ENCODE results near the gene TCEANC2. TPM values are rescaled to one million over a fixed set of nuclear protein-coding genes. Genes with fewer than 3 reads are reported as not detected.
A peak's percentile ranks its signal among the peaks of the same experiment; 100 is the strongest.

Gene TCEANC2
- total and polyA plus RNA-seq, 12 donors: 1.3 to 12.5 (median 5.6) TPM

DNA sequence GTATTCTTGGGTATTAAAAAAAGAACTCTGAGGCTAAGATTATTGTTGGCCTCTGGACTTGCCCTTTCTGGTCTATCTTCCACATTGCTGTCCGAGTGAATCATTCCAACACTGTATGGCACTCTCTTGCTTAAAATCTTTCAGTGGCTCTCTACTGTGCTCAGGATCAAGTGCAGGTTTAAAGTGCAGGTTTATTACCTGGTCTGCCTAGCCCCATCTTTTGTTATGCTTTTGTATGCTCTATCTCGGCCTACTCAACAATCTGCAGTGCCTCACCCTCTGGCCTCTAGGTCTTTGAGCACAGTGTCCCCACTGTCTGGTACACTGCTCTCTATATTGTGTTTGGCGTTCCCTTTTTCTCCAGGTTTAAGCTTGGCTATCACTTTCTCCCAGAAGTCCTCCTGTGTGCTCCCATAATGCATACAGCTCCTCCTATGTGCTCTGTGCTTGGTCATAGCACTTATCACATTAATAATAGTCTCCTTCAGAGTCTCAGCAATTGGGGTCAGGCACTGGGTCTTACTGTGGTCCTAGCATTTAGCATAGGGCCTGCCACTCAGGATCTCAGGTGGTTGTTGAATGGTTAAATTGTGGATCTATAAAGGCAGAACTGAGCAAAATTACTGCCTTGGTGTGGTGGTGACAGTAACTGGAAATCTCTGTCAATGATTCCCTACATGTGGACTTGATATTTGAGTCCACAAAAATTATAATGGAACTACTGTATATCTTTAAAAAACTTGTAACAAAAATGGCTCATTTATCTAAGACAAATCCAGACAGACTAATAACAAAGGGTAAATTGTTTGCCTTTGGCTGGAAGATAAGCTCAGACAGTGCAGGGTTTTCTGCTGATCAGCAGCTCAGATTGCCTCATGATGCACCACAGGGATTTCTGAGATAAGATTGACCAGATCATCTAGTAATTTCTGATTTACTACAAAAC lies 24.8 kb upstream of the TCEANC2 start:
- Histone ChIP-seq H3K4me1 (replicated peaks in 1 of 2) (peaks cover 0 to 4% of the 10 kb centered on the region in 2 donors), H3K9me3 (replicated peaks in 1 of 3) (no peaks in the 10 kb centered on the region), H3K27me3 (no peaks in the 10 kb centered on the region), H3K4me3 (no peak overlapping the region), H3K27ac (no peak overlapping the region), H3K36me3 (replicated peaks in 1 of 2) (peaks cover 0 to 36% of the 10 kb centered on the region in 2 donors)
- peak in 1 of 7 donors; percentile 13 for DNase-seq
- TF ChIP-seq POLR2A (IDR thresholded peaks at IDR 0.05): no peak
- TF ChIP-seq, protein P1, sequence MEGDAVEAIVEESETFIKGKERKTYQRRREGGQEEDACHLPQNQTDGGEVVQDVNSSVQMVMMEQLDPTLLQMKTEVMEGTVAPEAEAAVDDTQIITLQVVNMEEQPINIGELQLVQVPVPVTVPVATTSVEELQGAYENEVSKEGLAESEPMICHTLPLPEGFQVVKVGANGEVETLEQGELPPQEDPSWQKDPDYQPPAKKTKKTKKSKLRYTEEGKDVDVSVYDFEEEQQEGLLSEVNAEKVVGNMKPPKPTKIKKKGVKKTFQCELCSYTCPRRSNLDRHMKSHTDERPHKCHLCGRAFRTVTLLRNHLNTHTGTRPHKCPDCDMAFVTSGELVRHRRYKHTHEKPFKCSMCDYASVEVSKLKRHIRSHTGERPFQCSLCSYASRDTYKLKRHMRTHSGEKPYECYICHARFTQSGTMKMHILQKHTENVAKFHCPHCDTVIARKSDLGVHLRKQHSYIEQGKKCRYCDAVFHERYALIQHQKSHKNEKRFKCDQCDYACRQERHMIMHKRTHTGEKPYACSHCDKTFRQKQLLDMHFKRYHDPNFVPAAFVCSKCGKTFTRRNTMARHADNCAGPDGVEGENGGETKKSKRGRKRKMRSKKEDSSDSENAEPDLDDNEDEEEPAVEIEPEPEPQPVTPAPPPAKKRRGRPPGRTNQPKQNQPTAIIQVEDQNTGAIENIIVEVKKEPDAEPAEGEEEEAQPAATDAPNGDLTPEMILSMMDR (IDR thresholded peaks at IDR 0.05): no peak
- 88 to 92% (median 91%) methylated on average over 3 of the region's 3 CpGs for WGBS, 4 donors
- intact Hi-C loops (cut with DNase I): no loop called here

DNA sequence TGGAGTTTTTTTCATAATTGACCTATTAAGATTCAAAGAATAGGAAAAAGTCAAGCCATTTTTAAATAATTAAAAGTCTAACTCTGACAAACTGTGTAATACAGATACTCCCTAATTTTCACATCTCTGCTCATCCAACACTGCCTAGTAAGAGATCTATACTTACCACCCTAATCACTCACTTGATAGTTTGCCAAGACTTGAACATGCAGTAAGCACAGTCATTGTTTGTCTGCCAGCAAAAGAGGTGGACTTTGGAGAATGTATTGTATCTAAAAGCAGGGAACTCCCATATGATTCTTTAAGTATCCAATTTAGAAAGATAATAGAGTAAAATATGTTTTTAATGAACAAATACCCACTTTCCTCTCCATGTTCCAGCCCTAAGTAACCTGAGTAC lies 15.9 kb upstream of the TCEANC2 start:
- H3K4me3 ChIP-seq: no peak overlapping the region
- TF ChIP-seq, protein P1 (IDR thresholded peaks at IDR 0.05): no peak
- TF ChIP-seq POLR2A (IDR thresholded peaks at IDR 0.05): no peak
- H3K36me3 ChIP-seq (replicated peaks in 1 of 2): peaks cover 0 to 100% of the 10 kb centered on the region in 2 donors
- intact Hi-C loops (cut with DNase I): loop anchor here in 1 of 2 donors (10.0 kb wide), 1 partner anchor 163 kb away; no protein-coding TSS in a partner anchor
- no peaks in the 10 kb centered on the region for H3K27me3 ChIP-seq
- H3K4me1 ChIP-seq (replicated peaks in 1 of 2): no peaks in the 10 kb centered on the region
- DNase-seq: no peak
- H3K27ac ChIP-seq: no peak overlapping the region
- no peaks in the 10 kb centered on the region for H3K9me3 ChIP-seq (replicated peaks in 1 of 3)

DNA sequence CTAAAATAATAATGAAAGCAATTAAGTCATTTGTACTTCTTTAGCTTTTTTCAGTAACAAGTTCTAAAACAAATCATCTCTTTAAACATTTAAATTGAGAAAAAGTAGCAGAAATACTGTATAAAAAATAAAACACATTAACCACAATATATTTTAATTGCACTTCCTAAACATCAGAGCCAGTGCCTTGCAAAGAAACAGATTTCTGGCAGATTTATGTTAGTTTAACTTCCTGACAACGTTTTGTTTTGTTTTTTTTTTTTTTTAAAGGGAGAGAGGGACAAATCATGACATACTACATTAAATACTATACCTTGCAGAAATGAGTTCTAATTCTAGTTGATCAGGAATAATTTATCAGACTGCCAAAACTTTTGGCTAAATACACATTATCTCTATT lies 11.6 kb upstream of the TCEANC2 start:
- H3K4me1 ChIP-seq (replicated peaks in 1 of 2): peaks cover 0 to 11% of the 10 kb centered on the region in 2 donors
- no peak overlapping the region for H3K4me3 ChIP-seq
- intact Hi-C loops (cut with DNase I): no loop called here
- WGBS, 4 donors: 3 to 11% (median 5%) methylated on average over 1 of the region's 1 CpG
- H3K27me3 ChIP-seq: no peaks in the 10 kb centered on the region
- H3K36me3 ChIP-seq (replicated peaks in 1 of 2): peaks cover 0 to 71% of the 10 kb centered on the region in 2 donors
- H3K9me3 ChIP-seq (replicated peaks in 1 of 3): no peaks in the 10 kb centered on the region
- no peak for DNase-seq
- TF ChIP-seq, protein P1 (IDR thresholded peaks at IDR 0.05): no peak
- no peak for TF ChIP-seq POLR2A (IDR thresholded peaks at IDR 0.05)
- H3K27ac ChIP-seq: no peak overlapping the region

DNA sequence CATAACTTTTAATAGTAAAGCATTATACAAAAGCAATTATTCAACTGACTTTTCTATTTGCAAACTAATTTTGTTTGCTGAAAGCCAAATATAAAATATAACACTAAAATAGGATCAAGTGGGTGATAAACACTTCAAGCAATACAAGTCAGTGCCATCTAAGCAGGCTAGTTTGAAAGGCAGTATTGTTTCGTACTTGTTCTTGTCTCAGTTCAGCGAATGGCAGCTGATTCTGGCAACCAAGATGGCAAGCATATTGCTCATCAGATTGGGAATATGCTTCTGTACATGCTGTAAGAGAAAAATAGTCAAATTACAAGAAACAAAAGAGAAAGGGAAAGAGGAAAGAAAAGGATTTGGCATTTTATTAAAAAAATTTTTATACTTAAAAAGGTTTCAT lies 7.9 kb upstream of the TCEANC2 start:
- WGBS, 4 donors: 90 to 97% (median 92%) methylated on average over 2 of the region's 2 CpGs
- intact Hi-C loops (cut with DNase I): no loop called here
- no peak overlapping the region for H3K27ac ChIP-seq

More for the DNA sequence above, 7.9 kb upstream of the TCEANC2 start:
- Histone ChIP-seq H3K4me3 (no peak overlapping the region), H3K36me3 (replicated peaks in 1 of 2) (peaks cover 0 to 35% of the 10 kb centered on the region in 2 donors), H3K27me3 (no peaks in the 10 kb centered on the region), H3K9me3 (replicated peaks in 1 of 3) (no peaks in the 10 kb centered on the region), H3K4me1 (replicated peaks in 1 of 2) (peaks cover 0 to 47% of the 10 kb centered on the region in 2 donors)
- TF ChIP-seq, protein P1 (IDR thresholded peaks at IDR 0.05): no peak
- no peak for TF ChIP-seq POLR2A (IDR thresholded peaks at IDR 0.05)
- DNase-seq: no peak
